Measurements from ENCODE around the gene CARD10.
A peak's percentile ranks its signal among the peaks of the same experiment; 100 is the strongest.
"Not testable (repeated sequence)": the region's sequence is repeated elsewhere in the genome, so short reads cannot be mapped to it uniquely, and the experiment has no call there.

Gene CARD10

GRCh38 chr22:37556710-37557109 lies 37.5 kb upstream of the CARD10 start:
- DNase-seq (ENCODE audit: low read depth): no peak

GRCh38 chr22:37555029-37555428 lies 35.8 kb upstream of the CARD10 start:
- no peak for DNase-seq (ENCODE audit: low read depth)

GRCh38 chr22:37553725-37554124 lies 34.5 kb upstream of the CARD10 start:
- no peak for DNase-seq (ENCODE audit: low read depth)

- DNase-seq (ENCODE audit: low read depth): no peak
Observed at GRCh38 chr22:37552524-37553163, 33.4 kb upstream of the CARD10 start.

- no peak for DNase-seq (ENCODE audit: low read depth)
Observed at GRCh38 chr22:37551981-37552380, 32.8 kb upstream of the CARD10 start.

GRCh38 chr22:37550921-37551320 lies 31.7 kb upstream of the CARD10 start:
- DNase-seq (ENCODE audit: low read depth): not testable (repeated sequence)

GRCh38 chr22:37549704-37550059 lies 30.5 kb upstream of the CARD10 start:
- no peak for DNase-seq (ENCODE audit: low read depth)

- DNase-seq (ENCODE audit: low read depth): no peak
Observed at GRCh38 chr22:37547251-37547741, 28.1 kb upstream of the CARD10 start.

GRCh38 chr22:37546437-37547250 lies 27.4 kb upstream of the CARD10 start:
- DNase-seq (ENCODE audit: low read depth): peak; percentile 58

- peak; percentile 85 for DNase-seq (ENCODE audit: low read depth)
Observed at GRCh38 chr22:37545703-37546436, 26.7 kb upstream of the CARD10 start.

GRCh38 chr22:37544955-37545702 lies 25.9 kb upstream of the CARD10 start:
- no peak for DNase-seq (ENCODE audit: low read depth)

- no peak for DNase-seq (ENCODE audit: low read depth)
Observed at GRCh38 chr22:37542959-37543358, 23.7 kb upstream of the CARD10 start.

GRCh38 chr22:37542416-37542815 lies 23.2 kb upstream of the CARD10 start:
- DNase-seq (ENCODE audit: low read depth): not testable (repeated sequence)

- DNase-seq (ENCODE audit: low read depth): not testable (repeated sequence)
Observed at GRCh38 chr22:37539790-37540189, 20.6 kb upstream of the CARD10 start.

- no peak for DNase-seq (ENCODE audit: low read depth)
Observed at GRCh38 chr22:37538590-37539357, 19.6 kb upstream of the CARD10 start.

- DNase-seq (ENCODE audit: low read depth): no peak
Observed at GRCh38 chr22:37535159-37535558, 15.9 kb upstream of the CARD10 start.

GRCh38 chr22:37534445-37534844 lies 15.2 kb upstream of the CARD10 start:
- DNase-seq (ENCODE audit: low read depth): no peak

GRCh38 chr22:37533995-37534394 lies 14.8 kb upstream of the CARD10 start:
- DNase-seq (ENCODE audit: low read depth): peak; percentile 55

- DNase-seq (ENCODE audit: low read depth): no peak
Observed at GRCh38 chr22:37529652-37530345, 10.6 kb upstream of the CARD10 start.

- DNase-seq (ENCODE audit: low read depth): not testable (repeated sequence)
Observed at GRCh38 chr22:37527952-37528351, 8.7 kb upstream of the CARD10 start.

Measured in GM04503 (cell line).